Lung (tissue), 12 donors: ENCODE measurements around the gene FAM114A1. TPM values are rescaled to one million over a fixed set of nuclear protein-coding genes. Genes with fewer than 3 reads are reported as not detected.

ENCODE experiments used
- ATAC-seq: fragments of 200-7000 bp; cut with Tn5 transposase; one replicate; pipeline ENCODE4 v1.9.1; 2020; ENCODE audit warnings: moderate number of reproducible peaks; ENCODE audit not compliant: insufficient read depth, low FRiP score
- DNase-seq, 3 donors: peaks; one replicate each; pipeline ENCODE4 v3.0.0-alpha.2; 2013 to 2017
- H3K27ac ChIP-seq, 2 donors: one replicate each; pipeline ENCODE4 v1.5.1; 2013; ENCODE audit warnings: mild to moderate bottlenecking in 2 of 2, moderate library complexity in 2 of 2, control low read depth in 1 of 2, inconsistent platforms in 1 of 2, low read depth in 1 of 2, low read length in 1 of 2
- H3K27me3 ChIP-seq, 3 donors: one replicate each; pipeline ENCODE4 v1.5.1; 2013; ENCODE audit warnings: low read length in 2 of 3; ENCODE audit not compliant: control insufficient read depth in 3 of 3, insufficient read depth in 3 of 3
- H3K36me3 ChIP-seq, 4 donors: one replicate each; pipeline ENCODE4 v1.5.1; 2013; ENCODE audit warnings: low read length in 4 of 4, mild to moderate bottlenecking in 1 of 4, moderate library complexity in 1 of 4; ENCODE audit not compliant: control insufficient read depth in 4 of 4, insufficient read depth in 4 of 4
- H3K4me1 ChIP-seq, 5 donors: one replicate each; pipeline ENCODE4 v1.5.1; 2013; ENCODE audit warnings: low read length in 5 of 5, mild to moderate bottlenecking in 2 of 5, moderate library complexity in 1 of 5; ENCODE audit not compliant: control insufficient read depth in 5 of 5, insufficient read depth in 5 of 5
- H3K4me3 ChIP-seq: one replicate; pipeline ENCODE4 v1.5.1; 2013; ENCODE audit warnings: mild to moderate bottlenecking, control low read depth, moderate library complexity
- H3K9ac ChIP-seq, 2 donors: one replicate each; pipeline ENCODE4 v1.5.1; 2013; ENCODE audit warnings: low read length in 2 of 2, control low read depth in 1 of 2; ENCODE audit not compliant: insufficient read depth in 1 of 2
- H3K9me3 ChIP-seq, 4 donors: one replicate each; pipeline ENCODE4 v1.5.1; 2013; ENCODE audit warnings: low read length in 3 of 4, mild to moderate bottlenecking in 1 of 4, moderate library complexity in 1 of 4; ENCODE audit not compliant: control insufficient read depth in 4 of 4, insufficient read depth in 3 of 4
- CTCF ChIP-seq: IDR thresholded peaks from 2 replicates; pipeline ENCODE4 v1.5.1; 2012; ENCODE audit warnings: mild to moderate bottlenecking; ENCODE audit errors: control extremely low read depth, extremely low read depth
- WGBS, 2 donors: extraction: QIAGEN DNeasy Blood & Tissue Kit; methylation state at CpG; one replicate each; pipeline ENCODE4 v1.1.7; 2013; 5-methylcytosine and 5-hydroxymethylcytosine counted together
- polyA plus RNA-seq, 2 donors: library from polyadenylated mRNA; stranded (reverse); fragments of 200-250 nt; gene quantifications; one replicate each; pipeline ENCODE4 v1.2.1, GENCODE V29; 2013
- total RNA-seq, 2 donors: library from RNA; depleted of rRNA in 1 of 2; stranded (reverse); fragments of >200 nt in 1 of 2; gene quantifications; one replicate each; pipeline ENCODE4 v1.2.1, GENCODE V29; 2014 to 2021
- donor health status: control.
- donor health status: control.
- donor health status: Bipolar disorder and iron deficiency.
- donor health status: healthy.
- donor health status: DM: yes; HTN: yes; CAD: no.

FAM114A1 gene
- total and polyA plus RNA-seq, 4 donors: 9.5 to 70.0 (median 36.3) TPM

GRCh38 chr4:38925492-38926413 is 58.1 kb downstream of the FAM114A1 start:
- ATAC-seq (no peak), DNase-seq (peak; percentile 27 to 49 (median 40))
- no peak overlapping the region for H3K9ac ChIP-seq
- 65 to 80% methylated on average over 3 of the region's 3 CpGs for WGBS, 2 donors
- peaks cover 0 to 6% (median 0%) of the 10 kb centered on the region in 5 donors for H3K4me1 ChIP-seq
- peaks cover 16 to 50% (median 37%) of the 10 kb centered on the region in 4 donors for H3K36me3 ChIP-seq
- H3K27ac ChIP-seq: no peak overlapping the region
- H3K9me3 ChIP-seq: no peaks in the 10 kb centered on the region
- H3K4me3 ChIP-seq: no peak overlapping the region
- TF ChIP-seq CTCF: no peak
- H3K27me3 ChIP-seq: no peaks in the 10 kb centered on the region

- Histone ChIP-seq H3K27me3 (no peaks in the 10 kb centered on the region), H3K4me1 (peaks cover 0 to 6% (median 0%) of the 10 kb centered on the region in 5 donors), H3K9ac (no peak overlapping the region), H3K27ac (no peak overlapping the region), H3K4me3 (no peak overlapping the region), H3K36me3 (peaks cover 16 to 52% (median 39%) of the 10 kb centered on the region in 4 donors), H3K9me3 (no peaks in the 10 kb centered on the region)
- ATAC-seq (no peak), DNase-seq (no peak)
- 91 to 92% methylated on average over 6 of the region's 6 CpGs for WGBS, 2 donors
- no peak for TF ChIP-seq CTCF
These were observed 59.3 kb downstream of the FAM114A1 start for GRCh38 chr4:38926896-38927295.

GRCh38 chr4:38928568-38928967 is 61.0 kb downstream of the FAM114A1 start:
- Histone ChIP-seq H3K4me3 (no peak overlapping the region), H3K36me3 (peaks cover 20 to 55% (median 42%) of the 10 kb centered on the region in 4 donors), H3K27me3 (no peaks in the 10 kb centered on the region), H3K9me3 (no peaks in the 10 kb centered on the region), H3K9ac (no peak overlapping the region), H3K4me1 (peaks cover 0 to 6% (median 0%) of the 10 kb centered on the region in 5 donors), H3K27ac (no peak overlapping the region)
- 93 to 94% methylated on average over 3 of the region's 3 CpGs for WGBS, 2 donors
- no peak for TF ChIP-seq CTCF
- no peak for DNase-seq
- no peak for ATAC-seq
